ENCODE data around the gene NECAP2.
"Not testable (repeated sequence)": the region's sequence is repeated elsewhere in the genome, so short reads cannot be mapped to it uniquely, and the experiment has no call there.

DNA sequence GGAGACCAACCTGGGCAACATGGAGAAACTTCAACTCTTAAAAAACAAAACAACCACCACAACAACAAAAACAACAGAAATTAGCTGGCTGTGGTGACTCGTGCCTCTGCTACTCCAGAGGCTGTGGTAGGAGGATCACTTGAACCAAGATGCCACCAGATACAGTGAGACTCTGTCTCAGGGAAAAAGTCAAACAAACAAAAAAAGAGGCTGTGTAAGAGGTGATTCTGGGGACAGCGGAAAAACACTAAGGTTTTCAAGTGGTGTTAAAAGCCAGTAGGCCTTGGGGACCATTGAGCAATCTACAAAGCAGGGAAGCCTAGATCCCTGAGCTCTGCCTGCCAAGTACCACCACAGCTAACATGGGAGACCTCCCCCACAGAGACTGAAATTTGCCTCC lies 65.3 kb downstream of the NECAP2 start:
- TF ChIP-seq, protein P1, sequence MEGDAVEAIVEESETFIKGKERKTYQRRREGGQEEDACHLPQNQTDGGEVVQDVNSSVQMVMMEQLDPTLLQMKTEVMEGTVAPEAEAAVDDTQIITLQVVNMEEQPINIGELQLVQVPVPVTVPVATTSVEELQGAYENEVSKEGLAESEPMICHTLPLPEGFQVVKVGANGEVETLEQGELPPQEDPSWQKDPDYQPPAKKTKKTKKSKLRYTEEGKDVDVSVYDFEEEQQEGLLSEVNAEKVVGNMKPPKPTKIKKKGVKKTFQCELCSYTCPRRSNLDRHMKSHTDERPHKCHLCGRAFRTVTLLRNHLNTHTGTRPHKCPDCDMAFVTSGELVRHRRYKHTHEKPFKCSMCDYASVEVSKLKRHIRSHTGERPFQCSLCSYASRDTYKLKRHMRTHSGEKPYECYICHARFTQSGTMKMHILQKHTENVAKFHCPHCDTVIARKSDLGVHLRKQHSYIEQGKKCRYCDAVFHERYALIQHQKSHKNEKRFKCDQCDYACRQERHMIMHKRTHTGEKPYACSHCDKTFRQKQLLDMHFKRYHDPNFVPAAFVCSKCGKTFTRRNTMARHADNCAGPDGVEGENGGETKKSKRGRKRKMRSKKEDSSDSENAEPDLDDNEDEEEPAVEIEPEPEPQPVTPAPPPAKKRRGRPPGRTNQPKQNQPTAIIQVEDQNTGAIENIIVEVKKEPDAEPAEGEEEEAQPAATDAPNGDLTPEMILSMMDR (IDR thresholded peaks at IDR 0.05), result not testable (repeated sequence)
- TF ChIP-seq POLR2A (IDR thresholded peaks at IDR 0.05), result not testable (repeated sequence)

All from ovary (tissue), 3 donors.